HepG2 (cell line): Measurements from ENCODE around the gene DMTF1.
"Not testable (repeated sequence)": the region's sequence is repeated elsewhere in the genome, so short reads cannot be mapped to it uniquely, and the experiment has no call there.

Experiments
- ADNP ChIP-seq: sonication (generic); formaldehyde crosslinking; IDR thresholded peaks from 2 replicates; pipeline ENCODE4 v1.4.0; 2020; ENCODE audit warnings: missing genetic modification reagents
- CEBPB ChIP-seq: IDR thresholded peaks from 2 replicates; pipeline ENCODE4 v1.6.1; 2011; ENCODE audit warnings: low read depth, low read length, improper control_type of control experiment, borderline replicate concordance
- CTCF ChIP-seq: sonication (generic); formaldehyde crosslinking; IDR thresholded peaks from 2 replicates; pipeline ENCODE4 v1.5.0; 2020; ENCODE audit warnings: mild to moderate bottlenecking, missing genetic modification reagents, moderate library complexity
- MAX ChIP-seq: IDR thresholded peaks from 2 replicates; pipeline ENCODE4 v1.6.1; 2012; ENCODE audit warnings: inconsistent platforms
- MAZ ChIP-seq, 2 experiments: sonication (generic) in 1 of 2; formaldehyde crosslinking in 1 of 2; IDR thresholded peaks; 2 replicates each; pipeline versions ENCODE4 v1.5.0 to v1.6.1; 2012 to 2020; ENCODE audit warnings: low read depth in 2 of 2, mild to moderate bottlenecking in 2 of 2, borderline replicate concordance in 1 of 2, improper control_type of control experiment in 1 of 2, low read length in 1 of 2, missing genetic modification reagents in 1 of 2, moderate library complexity in 1 of 2
- MLX ChIP-seq: IDR thresholded peaks from 2 replicates; pipeline ENCODE4 v1.6.1; 2016
- NCOA1 ChIP-seq: sonication (generic); formaldehyde crosslinking; IDR thresholded peaks from 2 replicates; pipeline ENCODE4 v1.9.0; 2021; ENCODE audit warnings: missing genetic modification reagents
- RAD21 ChIP-seq: fragments of 450-650 bp; formaldehyde crosslinking; IDR thresholded peaks from 2 replicates; pipeline ENCODE4 v1.5.0; 2020; ENCODE audit warnings: mild to moderate bottlenecking
- SMC3 ChIP-seq: IDR thresholded peaks from 2 replicates; pipeline ENCODE4 v1.6.1; 2011; ENCODE audit warnings: low read length, improper control_type of control experiment
- U2AF2 ChIP-seq: fragments of 200-400 bp; formaldehyde crosslinking; IDR thresholded peaks from 2 replicates; pipeline ENCODE4 v1.6.1; 2017; ENCODE audit warnings: low read depth, mild to moderate bottlenecking, low read length

- TF ChIP-seq CEBPB; U2AF2; MAX; MLX (CRISPR knock-in tag); ADNP; MAZ (IDR thresholded peaks at IDR 0.05; ENCODE audit: borderline replicate concordance, low read depth, low read length); MAZ (CRISPR knock-in tag; IDR thresholded peaks at IDR 0.05; ENCODE audit: low read depth); CTCF (CRISPR knock-in tag); SMC3; NCOA1 (CRISPR knock-in tag); RAD21 (CRISPR knock-in tag): not testable (repeated sequence)
Measured at GRCh38 chr7:87205701-87206100, 53.4 kb downstream of the DMTF1 start.
